ENCODE measurements around the gene PSTPIP2. TPM values are rescaled to one million over a fixed set of nuclear protein-coding genes. Genes with fewer than 3 reads are reported as not detected.

Gene PSTPIP2
- total and polyA plus RNA-seq, 9 of the 15 experiments (the other 6 are each of a cell fraction or from before 2014, with no cell fraction given), result 14.0 to 45.7 (median 27.1) TPM

DNA sequence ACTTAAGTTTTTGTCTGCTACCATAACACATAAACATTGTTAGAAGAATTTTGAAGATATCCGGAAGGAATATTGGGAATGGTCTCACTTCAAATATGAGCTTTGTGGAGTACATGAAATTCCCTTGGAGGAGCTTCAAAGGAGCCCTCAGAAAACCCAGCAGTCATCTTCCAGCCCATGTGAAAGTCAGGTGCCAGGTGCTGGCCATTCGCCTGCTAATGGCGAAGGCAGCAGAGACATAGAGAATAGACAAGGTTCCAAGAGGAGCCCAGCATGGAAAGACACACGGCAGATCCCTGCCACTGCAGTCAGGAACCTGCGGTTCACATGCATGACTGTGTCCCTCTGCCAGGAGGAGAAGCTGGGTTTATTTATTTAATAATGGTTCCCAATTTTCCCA is 64.9 kb downstream of the PSTPIP2 start:
- no peaks in the 10 kb centered on the region; the same call in none of the 2 replicates for H3K9me3 ChIP-seq (replicated peaks; ENCODE audit: control insufficient read depth, insufficient read depth, low read depth, low read length)
- no peak overlapping the region for H3K4me2 ChIP-seq (ENCODE audit: insufficient read depth, low read length)
- ChIA-PET POLR2A (interaction anchor here (1.2 kb wide), 1 partner anchor 25 kb away, joined by 3 read pairs; no protein-coding TSS in a partner anchor), CTCF (ENCODE audit: low intra/inter-chr PET ratio) (no interaction called here)
- no peak overlapping the region for H2AFZ ChIP-seq (ENCODE audit: low read depth, low read length)
- no peak for ATAC-seq
- H3K9ac ChIP-seq (ENCODE audit: insufficient read depth in 1 of 2, low read depth in 2 of 2, low read length in 2 of 2), result no peak overlapping the region
- DNase-seq (ENCODE audit: extremely low read depth in 1 of 4, low spot score in 3 of 4), result no peak
- no peaks in the 10 kb centered on the region for H4K20me1 ChIP-seq (replicated peaks; ENCODE audit: control insufficient read depth, insufficient read depth, low read length)
- 98% methylated on average over 4 of the region's 5 CpGs for WGBS (ENCODE audit: insufficient coverage, low coverage, missing lambda C conversion rate)
- FAIRE-seq, result no peak
- BruUV-seq (replicated peaks), result no TSS peak
- H3K9me1 ChIP-seq (ENCODE audit: control insufficient read depth, insufficient read depth, low read length), result no peaks in the 10 kb centered on the region
- intact Hi-C loops (cut with micrococcal nuclease), result no loop called here
- in situ Hi-C loops (cut with MboI), result no loop called here
- peaks cover 38% of the 10 kb centered on the region; the same call in 2 of the 3 replicates for H3K36me3 ChIP-seq (ENCODE audit: control insufficient read depth, insufficient read depth, low read length)
- H3K27ac ChIP-seq (ENCODE audit: extremely low read depth, low read depth, low read length), result no peak overlapping the region
- no peaks in the 10 kb centered on the region for H3K27me3 ChIP-seq (ENCODE audit: control insufficient read depth in 2 of 2, insufficient read depth in 2 of 2, low read length in 2 of 2)
- peaks cover 0 to 5% of the 10 kb centered on the region in 2 experiments; a peak in 2 of 5 replicates for H3K4me1 ChIP-seq (replicated peaks in 1 of 2; ENCODE audit: control insufficient read depth in 2 of 2, insufficient read depth in 2 of 2, low read length in 2 of 2)
- no peak overlapping the region for H3K4me3 ChIP-seq
- no peaks in the 10 kb centered on the region for H3K79me2 ChIP-seq (ENCODE audit: control insufficient read depth, insufficient read depth, low read length)
- TF ChIP-seq RERE (CRISPR knock-in tag; IDR thresholded peaks at IDR 0.05; ENCODE audit: borderline replicate concordance) (no peak), FOS (IDR thresholded peaks at IDR 0.05; ENCODE audit: extremely low read depth, insufficient read length) (no peak), ELF2 (CRISPR knock-in tag; IDR thresholded peaks at IDR 0.05) (no peak), MYC (IDR thresholded peaks at IDR 0.05; ENCODE audit: low read depth, low read length) (no peak), MYC (CRISPR knock-in tag; IDR thresholded peaks at IDR 0.05; ENCODE audit: borderline replicate concordance, low read depth) (no peak), MTA1 (IDR thresholded peaks at IDR 0.05; ENCODE audit: borderline replicate concordance) (no peak), GTF2E2 (tag; IDR thresholded peaks at IDR 0.05) (no peak), DDX20 (tag; IDR thresholded peaks at IDR 0.05; ENCODE audit: low read depth) (no peak), NR2C2 (CRISPR knock-in tag; IDR thresholded peaks at IDR 0.05) (no peak), NR2C2 (tag; IDR thresholded peaks at IDR 0.05) (no peak), ZFP30 (CRISPR knock-in tag; IDR thresholded peaks at IDR 0.05; ENCODE audit: borderline replicate concordance) (no peak), ARID2 (IDR thresholded peaks at IDR 0.05) (no peak), ELK1 (CRISPR knock-in tag; IDR thresholded peaks at IDR 0.05) (no peak), PTBP1 (IDR thresholded peaks at IDR 0.05; ENCODE audit: low read depth, low read length) (no peak), CXXC5 (CRISPR knock-in tag; IDR thresholded peaks at IDR 0.05) (no peak)
- TF ChIP-seq, protein P1, sequence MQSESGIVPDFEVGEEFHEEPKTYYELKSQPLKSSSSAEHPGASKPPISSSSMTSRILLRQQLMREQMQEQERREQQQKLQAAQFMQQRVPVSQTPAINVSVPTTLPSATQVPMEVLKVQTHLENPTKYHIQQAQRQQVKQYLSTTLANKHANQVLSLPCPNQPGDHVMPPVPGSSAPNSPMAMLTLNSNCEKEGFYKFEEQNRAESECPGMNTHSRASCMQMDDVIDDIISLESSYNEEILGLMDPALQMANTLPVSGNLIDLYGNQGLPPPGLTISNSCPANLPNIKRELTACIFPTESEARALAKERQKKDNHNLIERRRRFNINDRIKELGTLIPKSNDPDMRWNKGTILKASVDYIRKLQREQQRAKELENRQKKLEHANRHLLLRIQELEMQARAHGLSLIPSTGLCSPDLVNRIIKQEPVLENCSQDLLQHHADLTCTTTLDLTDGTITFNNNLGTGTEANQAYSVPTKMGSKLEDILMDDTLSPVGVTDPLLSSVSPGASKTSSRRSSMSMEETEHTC (IDR thresholded peaks at IDR 0.05), result no peak
